H1 (cell line): Measurements from ENCODE around the gene TNIK. TPM values are rescaled to one million over a fixed set of nuclear protein-coding genes. Genes with fewer than 3 reads are reported as not detected.

Source experiments
- CTCF ChIA-PET: fragments of 300-600 bp; sonication (Branson Sonifier 250); formaldehyde crosslinking; loops from one replicate; lab custom pipeline; 2021; ENCODE audit not compliant: partially characterized antibody; lab: Charles Lee
- POLR2A ChIA-PET: fragments of 300-600 bp; sonication (Branson Sonifier 250); formaldehyde crosslinking; loops from one replicate; lab custom pipeline; 2021; ENCODE audit warnings: inconsistent platforms; ENCODE audit not compliant: partially characterized antibody; lab: Charles Lee
- DNase-seq, 2 experiments: peaks; one replicate each; pipeline versions ENCODE4 v3.0.0 to v3.0.0-alpha.2; 2010 to 2022; ENCODE audit warnings: low spot score in 2 of 2, low read depth in 1 of 2, mixed read lengths in 1 of 2
- FAIRE-seq: peaks from 2 replicates; lab custom pipeline; 2011; peaks lifted over from hg19 to GRCh38; lab: Jason Lieb, UNC
- H2AFZ ChIP-seq: 2 replicates; pipeline ENCODE4 v1.8.1; 2012; ENCODE audit warnings: low read length, inconsistent platforms
- H2AK5ac ChIP-seq: 2 replicates; pipeline ENCODE4 v1.6.1; 2013; ENCODE audit warnings: low read depth, low read length
- H2BK120ac ChIP-seq: replicated peaks from 2 replicates; pipeline ENCODE3; 2013; ENCODE audit warnings: low read depth, low read length, inconsistent platforms
- H2BK12ac ChIP-seq: 2 replicates; pipeline ENCODE4 v1.6.1; 2013; ENCODE audit warnings: low read depth, low read length
- H2BK15ac ChIP-seq: 2 replicates; pipeline ENCODE4 v1.6.1; 2013; ENCODE audit warnings: low read length
- H2BK20ac ChIP-seq: 2 replicates; pipeline ENCODE4 v1.6.1; 2013; ENCODE audit warnings: low read length
- H2BK5ac ChIP-seq: 2 replicates; pipeline ENCODE4 v1.6.1; 2013; ENCODE audit warnings: low read depth, low read length
- H3K14ac ChIP-seq: 2 replicates; pipeline ENCODE4 v1.6.1; 2013; ENCODE audit warnings: inconsistent platforms; ENCODE audit not compliant: insufficient read length
- H3K18ac ChIP-seq: 2 replicates; pipeline ENCODE4 v1.6.1; 2013; ENCODE audit warnings: low read length; ENCODE audit errors: extremely low read depth
- H3K23ac ChIP-seq: 2 replicates; pipeline ENCODE4 v1.6.1; 2013; ENCODE audit warnings: inconsistent platforms; ENCODE audit not compliant: insufficient read length
- H3K23me2 ChIP-seq: 2 replicates; pipeline ENCODE4 v1.6.1; 2013; ENCODE audit warnings: low read depth, low read length
- H3K27ac ChIP-seq: 2 replicates; pipeline ENCODE4 v1.6.1; 2011; ENCODE audit warnings: low read depth, low read length, inconsistent platforms
- H3K27me3 ChIP-seq, 4 experiments: replicated peaks in 1 of 4; 1 replicate in 1 of 4; 2 replicates in 3 of 4; pipeline versions ENCODE4 v1.6.1 to v1.8.1; 2011 to 2013; ENCODE audit warnings: low read length in 3 of 4, mild to moderate bottlenecking in 3 of 4, inconsistent platforms in 2 of 4, mixed read lengths in 2 of 4, moderate library complexity in 1 of 4; ENCODE audit not compliant: control insufficient read depth in 3 of 4, insufficient read depth in 3 of 4; ENCODE audit errors: extremely low read depth in 1 of 4
- H3K36me3 ChIP-seq, 4 experiments: 2 replicates each; pipeline versions ENCODE4 v1.6.1 to v1.8.1; 2011 to 2013; ENCODE audit warnings: mild to moderate bottlenecking in 4 of 4, low read length in 3 of 4, moderate library complexity in 2 of 4, control low read depth in 1 of 4, inconsistent platforms in 1 of 4; ENCODE audit not compliant: insufficient read depth in 4 of 4, control insufficient read depth in 2 of 4
- H3K4ac ChIP-seq: replicated peaks from 2 replicates; pipeline ENCODE3; 2013; ENCODE audit warnings: low read length, low read depth, mixed read lengths, inconsistent platforms; ENCODE audit not compliant: insufficient read length
- H3K4me1 ChIP-seq, 4 experiments: replicated peaks in 1 of 4; 1 replicate in 1 of 4; 2 replicates in 3 of 4; pipeline versions ENCODE4 v1.6.1 to v1.8.1; 2011 to 2013; ENCODE audit warnings: low read length in 3 of 4, inconsistent platforms in 2 of 4, mixed read lengths in 1 of 4; ENCODE audit not compliant: insufficient read depth in 4 of 4, control insufficient read depth in 3 of 4
- H3K4me2 ChIP-seq, 2 experiments: 2 replicates each; pipeline versions ENCODE4 v1.6.1 to v1.8.1; 2011 to 2013; ENCODE audit warnings: low read depth in 2 of 2, low read length in 2 of 2, control low read depth in 1 of 2, inconsistent platforms in 1 of 2, mild to moderate bottlenecking in 1 of 2; ENCODE audit not compliant: insufficient read depth in 1 of 2
- H3K4me3 ChIP-seq, 4 experiments: fragments of 200-600, 300-600 bp in 1 of 4; sonication (generic), shearing (Covaris generic), sonication (Bioruptor Twin) in 1 of 4; 2 replicates each; pipeline versions ENCODE4 v1.5.1 to v1.8.1; 2011 to 2016; ENCODE audit warnings: low read length in 4 of 4, low read depth in 3 of 4, control low read depth in 2 of 4, inconsistent platforms in 2 of 4, mild to moderate bottlenecking in 2 of 4, mixed read lengths in 1 of 4, moderate library complexity in 1 of 4; ENCODE audit not compliant: insufficient read depth in 2 of 4; ENCODE audit errors: extremely low read depth in 1 of 4
- H3K56ac ChIP-seq: replicated peaks from 2 replicates; pipeline ENCODE3; 2013; ENCODE audit warnings: low read depth, mild to moderate bottlenecking, mixed read lengths, low read length, inconsistent platforms; ENCODE audit not compliant: insufficient read length
- H3K79me1 ChIP-seq: 2 replicates; pipeline ENCODE4 v1.6.1; 2013; ENCODE audit warnings: low read depth, low read length, control low read depth
- H3K79me2 ChIP-seq, 2 experiments: 2 replicates each; pipeline versions ENCODE4 v1.6.1 to v1.8.1; 2012 to 2013; ENCODE audit warnings: low read length in 2 of 2, mild to moderate bottlenecking in 2 of 2, inconsistent platforms in 1 of 2; ENCODE audit not compliant: insufficient read depth in 2 of 2, control insufficient read depth in 1 of 2
- H3K9ac ChIP-seq, 4 experiments: replicated peaks in 1 of 4; 1 replicate in 1 of 4; 2 replicates in 3 of 4; pipeline versions ENCODE4 v1.6.1 to v1.8.1; 2011 to 2013; ENCODE audit warnings: low read depth in 3 of 4, low read length in 3 of 4, control low read depth in 2 of 4, mild to moderate bottlenecking in 2 of 4, moderate library complexity in 2 of 4, inconsistent platforms in 1 of 4; ENCODE audit errors: extremely low read depth in 1 of 4
- H3K9me3 ChIP-seq, 2 experiments: 2 replicates each; pipeline versions ENCODE4 v1.6.1 to v1.8.1; 2012 to 2013; ENCODE audit warnings: mild to moderate bottlenecking in 2 of 2, moderate library complexity in 2 of 2, control low read depth in 1 of 2, inconsistent platforms in 1 of 2, low read depth in 1 of 2, low read length in 1 of 2, mixed read lengths in 1 of 2; ENCODE audit not compliant: insufficient read depth in 2 of 2
- H4K20me1 ChIP-seq, 2 experiments: replicated peaks in 1 of 2; 2 replicates each; pipeline versions ENCODE3 to v1.8.1; 2011 to 2013; ENCODE audit warnings: inconsistent platforms in 2 of 2, low read length in 2 of 2, mild to moderate bottlenecking in 1 of 2; ENCODE audit not compliant: insufficient read depth in 2 of 2, control insufficient read depth in 1 of 2
- H4K5ac ChIP-seq: 2 replicates; pipeline ENCODE4 v1.6.1; 2013; ENCODE audit warnings: low read length, low read depth, mixed read lengths, inconsistent platforms; ENCODE audit not compliant: insufficient read length
- H4K8ac ChIP-seq: 2 replicates; pipeline ENCODE4 v1.8.0; 2013; ENCODE audit warnings: mild to moderate bottlenecking, moderate library complexity, low read length, inconsistent platforms; ENCODE audit not compliant: insufficient read depth; ENCODE audit errors: extremely low read depth
- H4K91ac ChIP-seq: replicated peaks from 2 replicates; pipeline ENCODE3; 2013; ENCODE audit warnings: low read length, mixed read lengths, inconsistent platforms; ENCODE audit not compliant: insufficient read length
- CBX8 ChIP-seq: fragments of 300-800, 300-1000 bp; sonication (generic); IDR thresholded peaks from 2 replicates; pipeline ENCODE4 v1.7.1; 2016; ENCODE audit warnings: low read depth, low read length, borderline replicate concordance
- CREB1 ChIP-seq: IDR thresholded peaks from 2 replicates; pipeline ENCODE4 v1.6.1; 2012; ENCODE audit warnings: inconsistent platforms
- JUND ChIP-seq: IDR thresholded peaks from 2 replicates; pipeline ENCODE4 v1.6.1; 2011; ENCODE audit warnings: mild to moderate bottlenecking, improper control_type of control experiment, low read length
- RFX5 ChIP-seq: IDR thresholded peaks from 2 replicates; pipeline ENCODE4 v1.6.1; 2011; ENCODE audit warnings: low read depth, low read length, improper control_type of control experiment, borderline replicate concordance
- SIN3A ChIP-seq, 2 experiments: IDR thresholded peaks in 1 of 2; conservative IDR thresholded peaks in 1 of 2; 2 replicates each; pipeline ENCODE4 v1.6.1; 2011 to 2012; ENCODE audit warnings: low read length in 2 of 2, improper control_type of control experiment in 1 of 2, low read depth in 1 of 2, mild to moderate bottlenecking in 1 of 2
- TAF1 ChIP-seq: IDR thresholded peaks from 2 replicates; pipeline ENCODE4 v1.6.1; 2011; ENCODE audit warnings: mild to moderate bottlenecking, low read depth, low read length
- TCF12 ChIP-seq: IDR thresholded peaks from 2 replicates; pipeline ENCODE4 v1.6.1; 2011; ENCODE audit warnings: low read depth, mild to moderate bottlenecking, low read length
- WGBS, 2 experiments: shearing (Covaris generic) in 1 of 2; methylation state at CpG; one replicate each; pipeline versions ENCODE4 v1.1.6 to v1.1.7; 2013 to 2015; ENCODE audit warnings: low lambda C conversion rate in 2 of 2, mixed read lengths in 2 of 2, inconsistent platforms in 1 of 2, low coverage in 1 of 2, missing lambda C conversion rate in 1 of 2; ENCODE audit not compliant: insufficient replicate concordance in 2 of 2, insufficient coverage in 1 of 2, insufficient read length in 1 of 2; ENCODE audit errors: extremely low coverage in 1 of 2, missing lambda C conversion rate in 1 of 2; 5-methylcytosine and 5-hydroxymethylcytosine counted together
- polyA plus RNA-seq, 7 experiments: library from polyadenylated mRNA; depleted of rRNA in 3 of 7; stranded (reverse) in 5 of 7; unstranded in 2 of 7; fragments of >200 nt in 5 of 7; fragments of 200-250 nt in 2 of 7; gene quantifications; 1 replicate in 5 of 7; 2 replicates in 1 of 7; 4 replicates in 1 of 7; pipeline versions ENCODE4 v1.2.1 to v1.2.3, GENCODE V29; 2011 to 2013; ENCODE audit warnings: missing spikeins in 2 of 7, mixed read lengths in 2 of 7
- total RNA-seq: library from RNA; stranded (reverse); fragmentation: NEBNext Ultra II Directional; extraction: Animal tissue kit (Norgen Biotek cat#: 25700); gene quantifications from 2 replicates; pipeline ENCODE4 v1.2.1, GENCODE V29; 2021

Gene TNIK
- total and polyA plus RNA-seq, 2 of the 8 experiments (the other 6 are each of a cell fraction or from before 2014, with no cell fraction given): 7.4 to 42.0 TPM

DNA sequence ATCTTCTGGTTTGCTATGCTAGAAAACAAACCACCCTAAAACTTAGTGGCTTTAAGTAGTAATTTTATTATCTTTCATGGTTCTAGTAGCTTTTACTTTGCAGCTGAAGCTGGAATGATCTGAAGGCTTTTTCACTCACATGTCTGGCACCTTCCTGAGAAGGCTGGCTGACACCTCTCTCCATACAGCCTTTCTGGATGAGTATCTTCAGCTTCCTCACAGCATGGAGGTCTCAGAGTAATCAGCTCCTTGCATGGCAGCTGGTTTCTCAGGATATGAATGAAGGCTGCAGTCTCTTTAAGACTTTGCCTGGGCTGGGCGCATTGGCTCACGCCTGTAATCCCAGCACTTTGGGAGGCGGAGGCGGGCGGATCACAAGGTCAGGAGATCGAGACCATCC lies 50.0 kb downstream of the TNIK start:
- Histone ChIP-seq H2BK20ac (no peak overlapping the region), H3K4me1 (peaks cover 3 to 12% (median 7%) of the 10 kb centered on the region in 4 experiments; a peak in 6 of 7 replicates), H4K20me1 (no peaks in the 10 kb centered on the region), H3K79me1 (peaks cover 2% of the 10 kb centered on the region; the same call in 1 of the 2 replicates), H2BK5ac (no peak overlapping the region), H3K14ac (no peak overlapping the region), H2BK12ac (no peak overlapping the region), H3K23me2 (no peaks in the 10 kb centered on the region), H3K27ac (no peak overlapping the region), H2BK120ac (no peak overlapping the region), H3K56ac (no peak overlapping the region), H2AK5ac (no peak overlapping the region), H3K9ac (no peak overlapping the region), H4K91ac (no peak overlapping the region), H3K23ac (no peak overlapping the region), H3K79me2 (peaks cover 0 to 47% of the 10 kb centered on the region in 2 experiments; a peak in 2 of 4 replicates), H3K4me2 (no peak overlapping the region), H3K27me3 (no peaks in the 10 kb centered on the region), H2AFZ (no peak overlapping the region), H3K36me3 (no peaks in the 10 kb centered on the region), H4K8ac (no peak overlapping the region), H3K4ac (no peak overlapping the region), H3K9me3 (no peaks in the 10 kb centered on the region), H2BK15ac (no peak overlapping the region), H3K4me3 (no peak overlapping the region), H4K5ac (no peak overlapping the region), H3K18ac (no peak overlapping the region)
- POLR2A ChIA-PET: no interaction called here
- 92% methylated on average over 6 of the region's 6 CpGs; no CpG with 5 or more reads in 1 of the 2 experiments for WGBS, 2 experiments
- FAIRE-seq: no peak
- no peak for DNase-seq
- CTCF ChIA-PET: no interaction called here
- TF ChIP-seq TCF12 (no peak), TAF1 (no peak), CBX8 (no peak), RFX5 (no peak), SIN3A (conservative IDR thresholded peaks at IDR 0.05 in 1 of 2, IDR thresholded peaks at IDR 0.05 in 1 of 2; ENCODE audit: low read depth in 1 of 2, low read length in 2 of 2) (no peak), CREB1 (no peak), JUND (no peak)
